HG03135 (cell line): Measurements from ENCODE around the gene PCGF5.
"Not testable (repeated sequence)": the region's sequence is repeated elsewhere in the genome, so short reads cannot be mapped to it uniquely, and the experiment has no call there.

Source experiments
- ATAC-seq: cut with Tn5 transposase; IDR thresholded peaks from one replicate; pipeline ENCODE4 v1.9.1; 2021; ENCODE audit warnings: mild to moderate bottlenecking, moderate library complexity; ENCODE audit not compliant: unreplicated experiment

Gene PCGF5

GRCh38 chr10:91317541-91317940 lies 97.1 kb downstream of the PCGF5 start:
- no peak for ATAC-seq

GRCh38 chr10:91319336-91319735 lies 98.9 kb downstream of the PCGF5 start:
- ATAC-seq, result no peak

DNA sequence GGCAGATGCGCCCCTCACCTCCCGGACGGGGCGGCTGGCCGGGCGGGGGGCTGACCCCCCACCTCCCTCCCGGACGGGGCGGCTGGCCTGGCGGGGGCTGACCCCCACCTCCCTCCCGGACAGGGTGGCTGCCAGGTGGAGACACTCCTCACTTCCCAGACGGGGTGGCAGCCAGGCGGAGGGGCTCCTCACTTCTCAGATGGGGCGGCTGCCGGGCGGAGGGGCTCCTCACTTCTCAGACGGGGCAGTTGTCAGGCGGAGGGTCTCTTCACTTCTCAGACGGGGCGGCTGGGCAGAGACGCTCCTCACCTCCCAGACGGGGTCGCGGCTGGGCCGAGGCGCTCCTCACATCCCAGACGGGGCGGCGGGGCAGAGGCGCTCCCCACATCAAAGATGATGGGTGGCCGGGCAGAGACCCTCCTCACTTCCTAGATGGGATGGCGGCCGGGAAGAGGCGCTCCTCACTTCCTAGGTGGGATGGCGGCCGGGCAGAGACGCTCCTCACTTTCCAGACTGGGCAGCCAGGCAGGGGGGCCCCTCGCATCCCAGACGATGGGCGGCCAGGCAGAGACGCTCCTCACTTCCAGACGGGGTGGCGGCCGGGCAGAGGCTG lies 102.9 kb downstream of the PCGF5 start:
- not testable (repeated sequence) for ATAC-seq

DNA sequence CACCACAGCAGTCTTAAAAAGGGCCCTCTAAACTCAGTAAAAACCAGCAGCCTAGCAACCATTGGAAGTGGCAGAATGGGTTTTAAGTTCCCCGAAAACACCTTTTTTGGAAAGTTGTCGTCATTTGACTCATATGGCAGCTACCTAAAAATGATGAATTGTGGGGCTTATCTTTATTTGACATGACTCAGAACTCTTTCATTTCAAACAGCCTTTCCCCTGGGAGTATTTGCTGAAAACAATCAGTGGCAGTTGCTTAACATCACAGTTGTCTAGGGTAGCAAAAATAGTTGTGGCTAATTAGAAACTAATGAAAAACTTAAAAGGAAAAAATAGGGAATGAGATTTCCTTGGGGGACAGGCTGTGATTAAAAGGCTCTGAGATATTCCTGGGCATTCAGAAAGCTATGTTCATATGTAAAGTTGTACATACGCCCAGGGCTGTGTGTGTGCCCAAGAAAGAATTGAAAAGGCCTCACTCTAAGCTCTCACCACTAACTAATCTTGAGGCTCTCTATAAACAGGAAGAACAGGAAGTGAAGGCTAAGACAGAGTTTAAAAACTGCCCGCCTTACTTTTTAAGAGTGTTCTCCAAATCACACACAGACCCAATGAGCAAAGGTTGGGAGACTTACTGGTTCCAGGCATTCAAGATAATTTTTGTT lies 108.0 kb downstream of the PCGF5 start:
- no peak for ATAC-seq
